HEK293T (cell line): Measurements from ENCODE around the gene PPP3R2.
"Not testable (repeated sequence)": the region's sequence is repeated elsewhere in the genome, so short reads cannot be mapped to it uniquely, and the experiment has no call there.

Experiments used
- CTCF ChIA-PET: fragments of 350-600 bp; formaldehyde crosslinking; extraction: SDS; loops from one replicate; lab custom pipeline; 2021; ENCODE audit warnings: antibody characterized with exemption, inconsistent platforms; lab: Yijun Ruan, JAX
- POLR2A ChIA-PET: fragments of 350-600 bp; formaldehyde crosslinking; extraction: SDS; loops from one replicate; lab custom pipeline; 2020; ENCODE audit warnings: antibody characterized with exemption, inconsistent platforms; lab: Yijun Ruan, JAX
- DNase-seq: peaks from one replicate; pipeline ENCODE4 v3.0.0; 2012; ENCODE audit warnings: mixed read lengths; ENCODE audit errors: extremely low spot score
- ARNT ChIP-seq: fragments of 450-650 bp; IDR thresholded peaks from 2 replicates; pipeline ENCODE4 v1.6.1; 2017; ENCODE audit warnings: mild to moderate bottlenecking
- BHLHE40 ChIP-seq: fragments of 450-650 bp; IDR thresholded peaks from 2 replicates; pipeline ENCODE4 v1.6.1; 2016; ENCODE audit warnings: mild to moderate bottlenecking, moderate library complexity, borderline replicate concordance
- CTBP1 ChIP-seq: fragments of 450-650 bp; IDR thresholded peaks from 2 replicates; pipeline ENCODE4 v1.6.1; 2016; ENCODE audit warnings: borderline replicate concordance
- ELF4 ChIP-seq: fragments of 450-650 bp; IDR thresholded peaks from 2 replicates; pipeline ENCODE4 v1.6.1; 2017; ENCODE audit warnings: antibody characterized with exemption
- FOXA1 ChIP-seq: fragments of 450-650 bp; IDR thresholded peaks from 2 replicates; pipeline ENCODE4 v1.6.1; 2016; ENCODE audit warnings: mild to moderate bottlenecking
- FOXK2 ChIP-seq: fragments of 450-650 bp; IDR thresholded peaks from 2 replicates; pipeline ENCODE4 v1.6.1; 2016; ENCODE audit warnings: mild to moderate bottlenecking
- FOXM1 ChIP-seq: fragments of 450-650 bp; IDR thresholded peaks from 2 replicates; pipeline ENCODE4 v1.6.1; 2017; ENCODE audit warnings: mild to moderate bottlenecking, borderline replicate concordance
- HDGF ChIP-seq: fragments of 450-650 bp; IDR thresholded peaks from 2 replicates; pipeline ENCODE4 v1.6.1; 2017; ENCODE audit warnings: antibody characterized with exemption, borderline replicate concordance
- L3MBTL2 ChIP-seq: fragments of 450-650 bp; conservative IDR thresholded peaks from 2 replicates; pipeline ENCODE4 v1.6.1; 2016; ENCODE audit warnings: mild to moderate bottlenecking
- LEF1 ChIP-seq: fragments of 450-650 bp; IDR thresholded peaks from 2 replicates; pipeline ENCODE4 v1.6.1; 2017; ENCODE audit warnings: mild to moderate bottlenecking, borderline replicate concordance
- NFRKB ChIP-seq: fragments of 450-650 bp; IDR thresholded peaks from 2 replicates; pipeline ENCODE4 v1.6.1; 2016; ENCODE audit warnings: mild to moderate bottlenecking, moderate library complexity
- SP1 ChIP-seq: fragments of 450-650 bp; IDR thresholded peaks from 2 replicates; pipeline ENCODE4 v1.6.1; 2017
- SUZ12 ChIP-seq: fragments of 450-650 bp; IDR thresholded peaks from 2 replicates; pipeline ENCODE4 v1.6.1; 2016; ENCODE audit warnings: mild to moderate bottlenecking
- TARDBP ChIP-seq: fragments of 450-650 bp; IDR thresholded peaks from 2 replicates; pipeline ENCODE4 v1.6.1; 2016
- ZNF384 ChIP-seq: fragments of 450-650 bp; IDR thresholded peaks from 2 replicates; pipeline ENCODE4 v1.6.1; 2016
- TF ChIP-seq, protein P1 (sequence below): fragments of 450-650 bp; IDR thresholded peaks from 2 replicates; pipeline ENCODE4 v1.6.1; 2016

PPP3R2 gene

DNA sequence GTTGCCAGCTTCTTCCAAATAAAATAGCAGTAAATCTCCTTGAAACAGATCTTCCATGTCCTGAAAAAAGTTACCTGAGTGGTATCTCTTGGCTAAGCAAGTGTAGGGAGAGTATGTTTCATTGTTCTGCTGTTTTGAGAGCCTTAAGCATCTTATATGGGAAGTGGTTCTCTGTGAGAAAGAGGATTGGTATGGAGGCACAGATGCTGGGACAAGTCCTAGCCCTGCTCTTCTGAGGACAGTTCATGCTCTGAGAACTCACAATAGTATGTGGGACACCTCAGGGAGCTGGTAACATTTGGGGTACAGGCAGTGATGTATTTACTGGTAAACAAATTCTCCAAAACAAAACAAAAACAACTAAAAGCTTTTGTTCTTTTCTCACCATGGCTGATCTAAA is 2.0 kb downstream of the PPP3R2 start:
- ChIA-PET POLR2A (no interaction called here), CTCF (no interaction called here)
- TF ChIP-seq LEF1 (no peak), TARDBP (no peak), SP1 (no peak), L3MBTL2 (no peak), FOXA1 (no peak), FOXM1 (no peak), SUZ12 (no peak), FOXK2 (no peak), BHLHE40 (no peak), HDGF (no peak), CTBP1 (no peak), ARNT (no peak), ELF4 (no peak), NFRKB (no peak), ZNF384 (no peak)
- TF ChIP-seq, protein P1, sequence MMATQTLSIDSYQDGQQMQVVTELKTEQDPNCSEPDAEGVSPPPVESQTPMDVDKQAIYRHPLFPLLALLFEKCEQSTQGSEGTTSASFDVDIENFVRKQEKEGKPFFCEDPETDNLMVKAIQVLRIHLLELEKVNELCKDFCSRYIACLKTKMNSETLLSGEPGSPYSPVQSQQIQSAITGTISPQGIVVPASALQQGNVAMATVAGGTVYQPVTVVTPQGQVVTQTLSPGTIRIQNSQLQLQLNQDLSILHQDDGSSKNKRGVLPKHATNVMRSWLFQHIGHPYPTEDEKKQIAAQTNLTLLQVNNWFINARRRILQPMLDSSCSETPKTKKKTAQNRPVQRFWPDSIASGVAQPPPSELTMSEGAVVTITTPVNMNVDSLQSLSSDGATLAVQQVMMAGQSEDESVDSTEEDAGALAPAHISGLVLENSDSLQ: no peak
- DNase-seq: no peak

DNA sequence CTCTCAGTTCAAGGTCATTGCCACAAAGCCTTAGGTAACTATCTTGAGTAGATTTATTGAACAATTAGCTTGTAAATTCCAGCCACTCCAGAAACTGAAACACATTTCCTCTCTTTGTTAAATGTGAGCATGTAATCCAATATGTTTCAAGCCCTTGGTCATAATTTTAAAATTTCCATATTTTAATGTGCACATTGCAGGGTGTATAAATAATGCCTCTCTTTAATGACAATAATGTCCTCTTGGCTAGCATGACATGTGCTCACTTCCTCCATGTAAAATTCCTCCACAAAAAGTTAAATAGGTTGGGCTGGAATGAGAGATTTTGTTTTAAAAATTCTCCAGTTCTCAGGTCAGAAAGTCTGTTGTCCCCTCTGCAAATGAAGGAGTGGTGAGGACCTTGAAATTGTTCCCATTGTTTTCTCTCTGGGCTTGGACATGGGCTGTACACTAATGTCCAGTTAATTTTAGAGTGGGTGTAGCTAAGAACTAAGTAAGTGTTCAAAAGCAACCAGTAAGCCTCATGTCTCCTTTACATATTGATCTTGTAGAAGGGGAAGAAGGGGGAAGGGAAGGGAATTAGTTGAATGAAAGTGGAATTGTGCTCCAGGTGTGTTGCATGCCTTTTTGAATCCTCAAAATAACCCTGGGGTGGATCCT is 2.9 kb downstream of the PPP3R2 start:
- ChIA-PET CTCF (no interaction called here), POLR2A (no interaction called here)
- no peak for DNase-seq
- TF ChIP-seq FOXM1 (no peak), FOXA1 (no peak), FOXK2 (no peak), BHLHE40 (no peak), SUZ12 (no peak), CTBP1 (no peak), ARNT (no peak), NFRKB (no peak), ZNF384 (no peak), LEF1 (no peak), SP1 (no peak), HDGF (no peak), TARDBP (no peak), ELF4 (no peak), L3MBTL2 (no peak)
- TF ChIP-seq, protein P1: no peak

DNA sequence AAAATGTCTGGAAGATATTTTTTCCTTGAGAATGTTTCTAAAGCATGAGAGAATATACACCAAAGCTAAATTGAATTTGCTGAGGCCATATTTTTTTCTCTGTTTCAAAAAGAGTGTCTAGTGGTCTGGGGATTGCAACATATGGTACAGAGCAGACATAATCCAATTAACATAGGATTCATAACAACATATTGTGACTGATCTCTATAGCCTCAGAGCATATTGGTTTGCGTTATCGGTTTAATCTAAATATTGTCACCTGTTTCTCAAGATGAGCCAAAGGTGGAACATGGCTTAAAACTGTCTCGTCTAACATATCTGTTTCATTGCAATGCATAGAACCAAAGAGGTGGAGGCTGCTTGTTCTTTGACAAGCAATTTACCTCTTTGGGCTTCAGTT is 3.9 kb downstream of the PPP3R2 start:
- POLR2A ChIA-PET: no interaction called here
- TF ChIP-seq CTBP1 (no peak), NFRKB (no peak), FOXK2 (no peak), ARNT (no peak), BHLHE40 (no peak), ZNF384 (no peak), HDGF (no peak), FOXM1 (no peak), TARDBP (no peak), L3MBTL2 (no peak), LEF1 (no peak), SP1 (no peak), FOXA1 (no peak), SUZ12 (no peak)
- TF ChIP-seq, protein P1: no peak
- no peak for DNase-seq
- CTCF ChIA-PET: no interaction called here

DNA sequence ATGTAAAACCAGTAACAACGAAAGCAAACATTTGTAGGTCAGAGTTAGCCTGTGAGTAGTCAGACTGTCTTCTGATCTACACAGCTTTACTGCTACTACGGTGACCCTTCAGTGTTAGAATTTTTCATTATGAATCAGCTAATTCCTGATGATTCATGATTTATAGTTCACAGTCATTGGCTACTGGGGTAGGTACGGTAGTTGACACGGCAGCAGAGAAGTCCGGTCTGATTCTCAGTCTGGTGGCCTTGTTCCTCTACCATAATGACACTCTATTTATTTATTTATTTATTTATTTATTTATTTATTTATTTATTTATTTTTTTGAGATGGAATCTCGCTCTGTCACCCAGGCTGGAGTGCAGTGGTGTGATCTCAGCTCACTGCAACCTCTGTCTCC is 4.7 kb downstream of the PPP3R2 start:
- DNase-seq, POLR2A ChIA-PET, CTCF ChIA-PET: not testable (repeated sequence)

DNA sequence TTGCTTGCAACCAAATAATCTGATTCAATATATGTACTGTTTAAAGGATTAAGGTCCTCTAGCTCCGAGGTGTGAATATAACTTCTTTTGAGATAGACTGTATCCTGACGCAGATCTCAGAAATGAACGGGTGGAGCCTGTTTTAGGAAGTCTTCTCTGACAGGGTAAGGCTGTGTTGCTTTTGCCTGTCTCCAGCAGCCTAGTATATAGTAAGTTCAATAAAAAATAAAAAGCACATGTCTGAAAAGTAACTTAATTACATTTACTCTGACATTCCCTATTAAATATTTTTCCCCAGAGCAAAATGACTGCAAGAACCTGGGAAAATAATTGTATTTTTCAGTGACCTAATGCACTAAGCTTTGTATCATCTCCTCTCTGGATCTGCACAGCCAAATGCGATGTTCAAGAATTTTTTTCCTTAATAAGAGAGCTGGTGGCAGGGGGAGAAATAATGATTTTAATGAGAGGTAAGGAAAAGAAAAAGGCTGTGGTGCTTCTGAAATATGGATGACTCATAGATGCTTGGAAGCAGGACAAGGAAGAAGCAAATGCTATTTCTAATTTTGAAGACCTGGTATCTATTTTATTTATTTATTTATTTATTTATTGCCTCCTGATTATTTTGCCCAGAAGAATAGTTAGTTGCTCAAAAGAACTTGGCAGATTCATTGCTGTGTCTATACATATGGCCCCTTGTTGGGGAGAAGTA is 7.3 kb downstream of the PPP3R2 start:
- CTCF ChIA-PET: no interaction called here

More for the DNA sequence above, 7.3 kb downstream of the PPP3R2 start:
- TF ChIP-seq LEF1: no peak
- TF ChIP-seq, protein P1: no peak
- POLR2A ChIA-PET: no interaction called here
- no peak for DNase-seq
